ENCODE measurements around the gene RGPD8.
"Not testable (repeated sequence)": the region's sequence is repeated elsewhere in the genome, so short reads cannot be mapped to it uniquely, and the experiment has no call there.

RGPD8 gene

DNA sequence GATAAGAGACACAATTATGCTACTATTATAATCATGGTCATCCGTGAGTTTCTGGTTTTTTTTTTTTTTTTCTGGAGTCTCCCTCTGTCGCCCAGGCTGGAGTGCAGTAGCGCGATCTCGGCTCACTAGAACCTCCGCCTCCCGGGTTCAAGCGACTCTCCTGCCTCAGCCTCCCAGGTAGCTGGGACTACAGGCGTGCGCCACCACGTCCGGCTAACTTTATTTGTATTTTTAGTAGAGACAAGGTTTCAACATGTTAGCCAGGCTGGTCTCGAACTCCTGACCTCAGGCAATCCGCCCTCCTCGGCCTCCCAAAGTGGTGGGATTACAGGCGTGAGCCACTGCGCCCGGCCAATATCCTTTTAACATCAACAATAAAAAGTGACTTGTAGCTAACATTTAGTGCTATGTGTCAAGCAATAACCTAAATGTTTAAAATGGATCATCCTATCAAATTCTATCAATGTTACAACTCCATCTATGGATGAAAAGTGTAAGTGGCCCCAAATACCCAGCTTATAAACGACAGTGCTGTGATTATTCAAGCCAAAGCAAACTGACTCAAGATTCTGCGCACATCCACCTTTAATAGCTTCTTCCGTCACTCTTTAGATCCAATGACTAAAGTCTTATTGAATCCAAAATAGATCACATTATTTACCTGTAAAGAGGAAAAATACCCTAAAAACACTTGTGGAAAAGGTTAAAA, 1.7 kb downstream of the RGPD8 start:
- H3K9ac ChIP-seq (ENCODE audit: low read length); H3K4me1 ChIP-seq (ENCODE audit: low read length); H3K4me2 ChIP-seq (ENCODE audit: low read length); H3K27ac ChIP-seq (ENCODE audit: low read length); H3K9me3 ChIP-seq (ENCODE audit: insufficient read depth, low read length); H3K36me3 ChIP-seq (replicated peaks; ENCODE audit: low read depth, low read length); H3K79me2 ChIP-seq (ENCODE audit: low read length); H2AFZ ChIP-seq (ENCODE audit: low read depth, low read length); H3K4me3 ChIP-seq (ENCODE audit: low read length); H3K27me3 ChIP-seq (ENCODE audit: low read depth, low read length); H4K20me1 ChIP-seq (ENCODE audit: insufficient read depth, low read length): not testable (repeated sequence)

DNA sequence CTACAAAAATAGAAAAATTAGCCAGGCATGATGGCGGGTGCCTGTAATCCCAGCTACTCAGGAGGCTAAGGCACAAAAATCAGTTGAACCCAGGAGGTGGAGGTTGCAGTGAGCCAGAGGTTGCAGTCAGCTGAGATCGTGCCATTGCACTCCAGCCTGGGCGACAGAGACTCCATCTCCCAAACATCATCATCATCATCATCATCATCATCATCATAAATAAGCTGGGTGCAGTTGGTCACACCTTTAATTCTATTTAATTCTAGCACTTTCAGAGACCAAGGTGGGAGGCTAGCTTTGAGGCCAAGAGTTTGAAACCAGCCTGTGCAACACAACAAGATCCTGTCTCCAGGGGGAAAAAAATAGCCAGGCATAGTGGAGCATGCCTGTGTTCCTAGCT, 8.9 kb downstream of the RGPD8 start:
- not testable (repeated sequence) for H3K27ac ChIP-seq (ENCODE audit: low read length); H3K9ac ChIP-seq (ENCODE audit: low read length); H3K4me2 ChIP-seq (ENCODE audit: low read length); H2AFZ ChIP-seq (ENCODE audit: low read depth, low read length); H3K36me3 ChIP-seq (replicated peaks; ENCODE audit: low read depth, low read length); H3K4me1 ChIP-seq (ENCODE audit: low read length); H4K20me1 ChIP-seq (ENCODE audit: insufficient read depth, low read length); H3K79me2 ChIP-seq (ENCODE audit: low read length); H3K9me3 ChIP-seq (ENCODE audit: insufficient read depth, low read length); H3K4me3 ChIP-seq (ENCODE audit: low read length); H3K27me3 ChIP-seq (ENCODE audit: low read depth, low read length)

- not testable (repeated sequence) for H3K27me3 ChIP-seq (ENCODE audit: low read depth, low read length); H3K4me3 ChIP-seq (ENCODE audit: low read length); H3K4me2 ChIP-seq (ENCODE audit: low read length); H2AFZ ChIP-seq (ENCODE audit: low read depth, low read length); H3K9me3 ChIP-seq (ENCODE audit: insufficient read depth, low read length); H4K20me1 ChIP-seq (ENCODE audit: insufficient read depth, low read length); H3K27ac ChIP-seq (ENCODE audit: low read length); H3K9ac ChIP-seq (ENCODE audit: low read length); H3K79me2 ChIP-seq (ENCODE audit: low read length); H3K36me3 ChIP-seq (replicated peaks; ENCODE audit: low read depth, low read length); H3K4me1 ChIP-seq (ENCODE audit: low read length)
- TF ChIP-seq CTCF (IDR thresholded peaks at IDR 0.05; ENCODE audit: low read depth, low read length): 0 out of 2 replicates have a peak, but pooled peaks have one; percentile 4
Observed at GRCh38 chr2:112416860-112417259, 16.6 kb downstream of the RGPD8 start.

DNA sequence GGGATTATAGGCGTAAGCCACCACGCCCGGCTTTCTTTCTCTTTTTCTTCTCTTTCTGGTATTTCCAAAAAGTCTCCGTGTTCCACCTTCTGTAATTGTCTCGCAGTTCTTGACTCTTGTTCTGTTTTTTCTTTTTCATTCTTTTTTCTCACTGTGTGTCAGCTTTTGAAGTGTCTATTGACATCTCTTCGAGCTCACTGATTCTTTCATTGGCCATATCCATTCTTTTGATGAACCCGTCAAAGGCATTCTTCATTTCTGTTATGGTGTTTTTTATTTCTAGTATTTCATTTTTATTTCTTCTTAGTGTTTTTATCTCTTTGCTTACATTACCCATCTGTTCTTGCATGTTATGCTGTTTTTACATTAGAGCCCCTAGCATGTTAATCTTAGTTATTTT, 73.4 kb downstream of the RGPD8 start:
- H3K4me1 ChIP-seq (ENCODE audit: low read length); H3K4me3 ChIP-seq (ENCODE audit: low read length); H3K27ac ChIP-seq (ENCODE audit: low read length); H2AFZ ChIP-seq (ENCODE audit: low read depth, low read length); H3K79me2 ChIP-seq (ENCODE audit: low read length); H3K9ac ChIP-seq (ENCODE audit: low read length); H3K36me3 ChIP-seq (replicated peaks; ENCODE audit: low read depth, low read length); H3K9me3 ChIP-seq (ENCODE audit: insufficient read depth, low read length); H4K20me1 ChIP-seq (ENCODE audit: insufficient read depth, low read length); H3K27me3 ChIP-seq (ENCODE audit: low read depth, low read length); H3K4me2 ChIP-seq (ENCODE audit: low read length): not testable (repeated sequence)

DNA sequence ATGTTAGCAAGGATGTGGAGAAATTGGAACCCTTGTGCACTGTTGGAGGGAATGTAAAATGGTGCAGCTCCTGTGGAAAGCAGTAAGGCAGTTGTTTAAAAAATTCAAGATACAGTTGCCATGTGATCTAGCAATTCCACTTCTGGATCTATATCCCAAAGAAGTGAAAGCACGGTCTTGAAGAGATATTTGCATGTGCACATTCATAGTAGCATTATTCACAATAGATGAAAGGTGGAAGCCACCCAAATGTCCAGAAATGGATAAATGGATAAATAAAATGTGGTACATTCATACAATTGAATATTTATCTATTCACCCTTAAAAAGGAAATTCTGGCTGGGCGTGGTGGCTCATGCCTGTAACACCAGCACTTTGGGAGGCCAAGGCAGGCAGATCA, 79.1 kb downstream of the RGPD8 start:
- not testable (repeated sequence) for H3K9me3 ChIP-seq (ENCODE audit: insufficient read depth, low read length); H3K27me3 ChIP-seq (ENCODE audit: low read depth, low read length); H3K4me2 ChIP-seq (ENCODE audit: low read length); H3K36me3 ChIP-seq (replicated peaks; ENCODE audit: low read depth, low read length); H2AFZ ChIP-seq (ENCODE audit: low read depth, low read length); H3K27ac ChIP-seq (ENCODE audit: low read length); H3K9ac ChIP-seq (ENCODE audit: low read length); H3K4me3 ChIP-seq (ENCODE audit: low read length); H4K20me1 ChIP-seq (ENCODE audit: insufficient read depth, low read length); H3K4me1 ChIP-seq (ENCODE audit: low read length); H3K79me2 ChIP-seq (ENCODE audit: low read length)

DNA sequence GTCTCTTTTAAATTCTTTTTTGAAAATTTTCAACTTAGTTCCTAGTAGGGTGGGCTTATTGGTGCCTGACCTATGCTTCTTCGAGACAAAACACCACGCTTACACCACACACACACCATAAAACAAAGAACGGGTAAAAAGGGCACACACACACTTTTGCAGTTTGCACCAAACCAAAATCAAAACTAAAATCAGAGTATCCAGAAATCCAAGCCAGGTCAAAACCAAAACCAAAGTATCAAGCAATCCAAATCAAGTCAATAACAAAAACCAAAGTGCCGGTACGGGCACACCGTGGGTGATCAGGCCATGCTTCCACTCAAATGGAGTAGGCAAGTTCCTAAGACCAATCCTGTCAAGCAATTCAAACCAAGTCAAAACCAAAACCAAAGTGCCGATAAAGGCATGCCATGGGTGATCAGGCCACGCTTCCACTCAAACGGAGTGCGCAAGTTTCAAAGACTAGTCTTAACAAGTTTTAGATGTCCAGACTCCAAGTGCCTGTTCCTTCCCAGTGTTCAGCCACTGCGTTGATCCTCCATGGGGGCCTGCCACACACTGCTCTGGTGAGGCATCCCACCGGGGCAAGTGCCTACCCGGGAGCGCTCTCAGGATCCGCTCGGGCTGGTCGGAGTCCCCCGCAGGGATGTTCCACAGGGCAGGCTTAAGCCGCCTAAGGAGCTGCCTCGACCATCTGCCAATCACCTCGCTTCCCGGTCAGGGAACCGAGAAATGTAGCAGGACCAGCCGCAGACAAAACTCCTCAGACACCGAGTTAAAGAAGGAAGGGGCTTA, 80.4 kb downstream of the RGPD8 start:
- not testable (repeated sequence) for H3K4me2 ChIP-seq (ENCODE audit: low read length); H3K36me3 ChIP-seq (replicated peaks; ENCODE audit: low read depth, low read length); H4K20me1 ChIP-seq (ENCODE audit: insufficient read depth, low read length); H3K27me3 ChIP-seq (ENCODE audit: low read depth, low read length); H3K9ac ChIP-seq (ENCODE audit: low read length); H3K27ac ChIP-seq (ENCODE audit: low read length); H3K4me1 ChIP-seq (ENCODE audit: low read length); H3K79me2 ChIP-seq (ENCODE audit: low read length); H3K4me3 ChIP-seq (ENCODE audit: low read length); H3K9me3 ChIP-seq (ENCODE audit: insufficient read depth, low read length); H2AFZ ChIP-seq (ENCODE audit: low read depth, low read length)

DNA sequence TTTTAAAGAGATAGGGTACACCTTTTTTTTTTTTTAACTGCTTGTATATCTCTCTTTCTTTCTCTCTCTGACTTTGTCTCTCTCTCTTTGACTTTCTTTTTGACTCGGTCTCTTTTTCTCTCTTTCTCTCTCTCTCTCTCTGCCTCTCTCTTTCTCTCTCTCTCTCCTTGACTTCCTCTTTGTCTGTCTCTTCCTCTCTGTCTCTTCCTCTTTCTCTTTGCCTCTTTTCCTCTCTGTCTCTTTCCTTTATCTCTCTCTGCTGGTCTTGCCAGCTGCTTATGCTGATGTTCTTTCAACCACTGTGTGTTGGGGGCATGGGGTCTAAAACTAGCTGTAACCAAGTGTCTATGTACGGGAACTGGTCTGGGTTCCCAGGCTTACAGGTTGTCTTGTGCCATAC, 81.2 kb downstream of the RGPD8 start:
- H3K4me1 ChIP-seq (ENCODE audit: low read length); H3K4me3 ChIP-seq (ENCODE audit: low read length); H3K79me2 ChIP-seq (ENCODE audit: low read length); H3K9me3 ChIP-seq (ENCODE audit: insufficient read depth, low read length); H3K36me3 ChIP-seq (replicated peaks; ENCODE audit: low read depth, low read length); H4K20me1 ChIP-seq (ENCODE audit: insufficient read depth, low read length); H3K9ac ChIP-seq (ENCODE audit: low read length); H2AFZ ChIP-seq (ENCODE audit: low read depth, low read length); H3K4me2 ChIP-seq (ENCODE audit: low read length); H3K27me3 ChIP-seq (ENCODE audit: low read depth, low read length); H3K27ac ChIP-seq (ENCODE audit: low read length): not testable (repeated sequence)

Measured in OCI-LY3 (cell line).